ENCODE data around the gene DIPK1A. TPM values are rescaled to one million over a fixed set of nuclear protein-coding genes. Genes with fewer than 3 reads are reported as not detected.

The DIPK1A gene
- total and polyA plus RNA-seq, 10 donors = 5.4 to 15.7 (median 9.9) TPM

GRCh38 chr1:92842082-92843045 is 118.9 kb downstream of the DIPK1A start:
- no peak overlapping the region for H3K27ac ChIP-seq
- no peak for TF ChIP-seq POLR2AphosphoS5 (IDR thresholded peaks at IDR 0.05)
- no peak for TF ChIP-seq POLR2A (IDR thresholded peaks at IDR 0.05)
- no peak for TF ChIP-seq CTCF (IDR thresholded peaks at IDR 0.05 in 8 of 11, conservative IDR thresholded peaks at IDR 0.05 in 3 of 11)
- H3K4me1 ChIP-seq = peaks cover 21 to 40% (median 34%) of the 10 kb centered on the region in 6 donors
- H3K27me3 ChIP-seq (replicated peaks in 1 of 7) = no peaks in the 10 kb centered on the region
- no peak overlapping the region for H3K4me3 ChIP-seq
- no peaks in the 10 kb centered on the region for H3K9me3 ChIP-seq
- WGBS, 5 donors = 89 to 96% (median 94%) methylated on average over 4 of the region's 4 CpGs
- peaks cover 0 to 92% (median 74%) of the 10 kb centered on the region in 6 donors for H3K36me3 ChIP-seq
- DNase-seq = no peak
- intact Hi-C loops (cut with DNase I; ENCODE audit: low total_unique reads) = no loop called here

- intact Hi-C loops (cut with DNase I; ENCODE audit: low total_unique reads) = no loop called here
- 59 to 82% (median 67%) methylated on average over 5 of the region's 5 CpGs for WGBS, 5 donors
- H3K9me3 ChIP-seq = no peaks in the 10 kb centered on the region
- TF ChIP-seq CTCF (IDR thresholded peaks at IDR 0.05 in 8 of 11, conservative IDR thresholded peaks at IDR 0.05 in 3 of 11) = no peak
- TF ChIP-seq POLR2AphosphoS5 (IDR thresholded peaks at IDR 0.05) = no peak
- TF ChIP-seq POLR2A (IDR thresholded peaks at IDR 0.05) = no peak
- no peak overlapping the region for H3K4me3 ChIP-seq
- peaks cover 25 to 57% (median 51%) of the 10 kb centered on the region in 6 donors for H3K4me1 ChIP-seq
- H3K36me3 ChIP-seq = peaks cover 0 to 99% (median 89%) of the 10 kb centered on the region in 6 donors
- peak overlapping the region in 2 of 8 donors; percentile 9 to 29 for H3K27ac ChIP-seq
- H3K27me3 ChIP-seq (replicated peaks in 1 of 7) = no peaks in the 10 kb centered on the region
- DNase-seq = no peak
Measured at GRCh38 chr1:92840600-92840999, 120.7 kb downstream of the DIPK1A start.

- peak overlapping the region in 4 of 8 donors; percentile 9 to 28 (median 12) for H3K27ac ChIP-seq
- WGBS, 5 donors = 61 to 76% (median 66%) methylated on average over 2 of the region's 2 CpGs
- intact Hi-C loops (cut with DNase I; ENCODE audit: low total_unique reads) = no loop called here
Measured at GRCh38 chr1:92839442-92839841, 121.8 kb downstream of the DIPK1A start.

More at GRCh38 chr1:92839442-92839841, 121.8 kb downstream of the DIPK1A start:
- TF ChIP-seq CTCF (IDR thresholded peaks at IDR 0.05 in 8 of 11, conservative IDR thresholded peaks at IDR 0.05 in 3 of 11) (no peak), POLR2A (IDR thresholded peaks at IDR 0.05) (no peak), POLR2AphosphoS5 (IDR thresholded peaks at IDR 0.05) (no peak)
- Histone ChIP-seq H3K9me3 (no peaks in the 10 kb centered on the region), H3K4me1 (peaks cover 35 to 69% (median 63%) of the 10 kb centered on the region in 6 donors), H3K27me3 (replicated peaks in 1 of 7) (no peaks in the 10 kb centered on the region), H3K36me3 (peaks cover 0 to 100% (median 97%) of the 10 kb centered on the region in 6 donors), H3K4me3 (no peak overlapping the region)
- DNase-seq = no peak

Data from spleen (tissue), 11 donors.